WTC11 (cell line): ENCODE measurements around the gene RPS16.

Source experiments
- ATF6 ChIP-seq: sonication (generic); formaldehyde crosslinking; IDR thresholded peaks from 2 replicates; pipeline ENCODE4 v1.8.1; 2023; ENCODE audit warnings: mild to moderate bottlenecking, missing genetic modification reagents
- CTCF ChIP-seq: fragments of 200-600 bp; IDR thresholded peaks from 2 replicates; pipeline ENCODE4 v1.8.0; 2022; ENCODE audit warnings: antibody characterized with exemption
- MAX ChIP-seq: sonication (generic); formaldehyde crosslinking; IDR thresholded peaks from 2 replicates; pipeline ENCODE4 v1.8.0; 2022; ENCODE audit warnings: mild to moderate bottlenecking, missing genetic modification reagents
- SMAD3 ChIP-seq: sonication (generic); formaldehyde crosslinking; IDR thresholded peaks from 2 replicates; pipeline ENCODE4 v1.8.0; 2022; ENCODE audit warnings: missing genetic modification reagents, mild to moderate bottlenecking, borderline replicate concordance
- SMAD4 ChIP-seq: sonication (generic); formaldehyde crosslinking; IDR thresholded peaks from 2 replicates; pipeline ENCODE4 v1.8.0; 2022; ENCODE audit warnings: mild to moderate bottlenecking, missing genetic modification reagents
- TP53 ChIP-seq: sonication (generic); formaldehyde crosslinking; IDR thresholded peaks from 2 replicates; pipeline ENCODE4 v1.8.1; 2023; ENCODE audit warnings: mild to moderate bottlenecking, missing genetic modification reagents
- ZNF138 ChIP-seq: sonication (generic); formaldehyde crosslinking; conservative IDR thresholded peaks from 2 replicates; pipeline ENCODE4 v1.8.1; 2022; ENCODE audit warnings: mild to moderate bottlenecking, moderate library complexity, missing genetic modification reagents
- TF ChIP-seq, protein P1 (sequence below): sonication (generic); formaldehyde crosslinking; IDR thresholded peaks from 2 replicates; pipeline ENCODE4 v1.8.0; 2023; ENCODE audit warnings: mild to moderate bottlenecking, missing genetic modification reagents
- TF ChIP-seq, protein P2 (sequence below): sonication (generic); formaldehyde crosslinking; IDR thresholded peaks from 2 replicates; pipeline ENCODE4 v1.8.1; 2023; ENCODE audit warnings: mild to moderate bottlenecking, missing genetic modification reagents, moderate library complexity

GRCh38 chr19:39432677-39433025 is 3.1 kb downstream of the RPS16 start:
- TF ChIP-seq CTCF (no peak), SMAD4 (no peak), ZNF138 (no peak), SMAD3 (CRISPR knock-in tag) (no peak), TP53 (CRISPR knock-in tag) (no peak), ATF6 (CRISPR knock-in tag) (no peak), MAX (CRISPR knock-in tag) (no peak)
- TF ChIP-seq, protein P1, sequence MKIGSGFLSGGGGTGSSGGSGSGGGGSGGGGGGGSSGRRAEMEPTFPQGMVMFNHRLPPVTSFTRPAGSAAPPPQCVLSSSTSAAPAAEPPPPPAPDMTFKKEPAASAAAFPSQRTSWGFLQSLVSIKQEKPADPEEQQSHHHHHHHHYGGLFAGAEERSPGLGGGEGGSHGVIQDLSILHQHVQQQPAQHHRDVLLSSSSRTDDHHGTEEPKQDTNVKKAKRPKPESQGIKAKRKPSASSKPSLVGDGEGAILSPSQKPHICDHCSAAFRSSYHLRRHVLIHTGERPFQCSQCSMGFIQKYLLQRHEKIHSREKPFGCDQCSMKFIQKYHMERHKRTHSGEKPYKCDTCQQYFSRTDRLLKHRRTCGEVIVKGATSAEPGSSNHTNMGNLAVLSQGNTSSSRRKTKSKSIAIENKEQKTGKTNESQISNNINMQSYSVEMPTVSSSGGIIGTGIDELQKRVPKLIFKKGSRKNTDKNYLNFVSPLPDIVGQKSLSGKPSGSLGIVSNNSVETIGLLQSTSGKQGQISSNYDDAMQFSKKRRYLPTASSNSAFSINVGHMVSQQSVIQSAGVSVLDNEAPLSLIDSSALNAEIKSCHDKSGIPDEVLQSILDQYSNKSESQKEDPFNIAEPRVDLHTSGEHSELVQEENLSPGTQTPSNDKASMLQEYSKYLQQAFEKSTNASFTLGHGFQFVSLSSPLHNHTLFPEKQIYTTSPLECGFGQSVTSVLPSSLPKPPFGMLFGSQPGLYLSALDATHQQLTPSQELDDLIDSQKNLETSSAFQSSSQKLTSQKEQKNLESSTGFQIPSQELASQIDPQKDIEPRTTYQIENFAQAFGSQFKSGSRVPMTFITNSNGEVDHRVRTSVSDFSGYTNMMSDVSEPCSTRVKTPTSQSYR (CRISPR knock-in tag), result no peak
- TF ChIP-seq, protein P2, sequence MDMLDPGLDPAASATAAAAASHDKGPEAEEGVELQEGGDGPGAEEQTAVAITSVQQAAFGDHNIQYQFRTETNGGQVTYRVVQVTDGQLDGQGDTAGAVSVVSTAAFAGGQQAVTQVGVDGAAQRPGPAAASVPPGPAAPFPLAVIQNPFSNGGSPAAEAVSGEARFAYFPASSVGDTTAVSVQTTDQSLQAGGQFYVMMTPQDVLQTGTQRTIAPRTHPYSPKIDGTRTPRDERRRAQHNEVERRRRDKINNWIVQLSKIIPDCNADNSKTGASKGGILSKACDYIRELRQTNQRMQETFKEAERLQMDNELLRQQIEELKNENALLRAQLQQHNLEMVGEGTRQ (CRISPR knock-in tag), result no peak
